Measurements from ENCODE around the gene COL4A3.

- TF ChIP-seq MAZ (IDR thresholded peaks at IDR 0.05; ENCODE audit: borderline replicate concordance, low read depth, low read length), result no peak
- no peak for TF ChIP-seq SMC3 (IDR thresholded peaks at IDR 0.05)
- no peak for TF ChIP-seq MYC (IDR thresholded peaks at IDR 0.05; ENCODE audit: borderline replicate concordance, low read length)
- no peak for TF ChIP-seq POLR2A (IDR thresholded peaks at IDR 0.05; ENCODE audit: low read length)
- TF ChIP-seq CTCF (IDR thresholded peaks at IDR 0.05), result no peak
- no peak for TF ChIP-seq HDAC2 (IDR thresholded peaks at IDR 0.05)
- TF ChIP-seq ESRRA (IDR thresholded peaks at IDR 0.05; ENCODE audit: borderline replicate concordance, low read length), result no peak
- no peak for TF ChIP-seq NFE2L2 (conservative IDR thresholded peaks at IDR 0.05; ENCODE audit: low read length)
- no peak for TF ChIP-seq MAX (IDR thresholded peaks at IDR 0.05)
- no peak for TF ChIP-seq CHD2 (IDR thresholded peaks at IDR 0.05; ENCODE audit: low read length, partially characterized antibody)
- no peak for TF ChIP-seq ZC3H11A (IDR thresholded peaks at IDR 0.05)
These were observed 65.7 kb downstream of the COL4A3 start for GRCh38 chr2:227230151-227230550.
